Measurements from ENCODE around the gene EPHB1.

DNA sequence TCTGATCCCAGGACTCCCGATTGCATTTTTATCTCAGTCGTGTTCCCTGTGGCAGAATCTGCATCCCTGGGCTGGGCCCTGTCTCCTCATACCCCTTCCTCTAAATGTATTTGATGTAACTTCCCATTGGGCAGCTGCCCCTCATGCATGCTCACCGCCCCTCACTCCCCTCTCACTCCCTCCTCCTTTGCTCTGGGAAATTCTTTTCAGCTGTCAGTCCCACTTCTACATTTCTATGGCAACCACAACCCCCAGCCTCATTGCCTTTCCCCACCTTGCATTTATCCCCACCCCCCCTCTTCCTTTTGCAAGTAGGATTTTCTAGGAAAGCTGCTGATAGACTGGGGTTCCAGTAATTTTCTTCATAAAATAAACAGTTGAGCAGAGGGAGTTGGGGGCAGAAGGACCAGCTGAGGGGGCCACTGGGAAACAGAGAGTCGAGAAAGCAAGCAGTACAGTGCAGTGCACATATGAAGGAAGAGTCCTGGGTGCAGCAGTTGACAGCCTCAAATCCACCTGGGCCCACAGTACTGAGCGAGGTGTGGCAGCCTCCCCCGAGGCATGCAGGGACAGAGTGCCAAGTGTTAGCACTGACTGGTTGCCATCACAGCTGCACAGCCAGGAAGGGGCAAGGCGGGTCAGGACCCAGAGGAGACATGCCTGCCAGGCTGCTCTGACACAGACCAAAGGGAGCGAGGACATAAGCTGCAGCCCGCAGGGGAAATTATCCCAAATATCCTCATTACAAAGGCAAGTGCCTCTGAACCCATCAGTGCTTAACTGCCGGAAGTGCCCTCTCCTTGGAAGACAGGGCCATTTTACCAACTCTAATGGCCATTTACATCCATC, 476.3 kb downstream of the EPHB1 start:
- TF ChIP-seq CTCF (IDR thresholded peaks at IDR 0.05) (no peak), POLR2A (IDR thresholded peaks at IDR 0.05) (no peak)

All from uterus (tissue), 2 donors.